ENCODE results near the gene CXCR1.
"Not testable (repeated sequence)": the region's sequence is repeated elsewhere in the genome, so short reads cannot be mapped to it uniquely, and the experiment has no call there.

CXCR1 gene

DNA sequence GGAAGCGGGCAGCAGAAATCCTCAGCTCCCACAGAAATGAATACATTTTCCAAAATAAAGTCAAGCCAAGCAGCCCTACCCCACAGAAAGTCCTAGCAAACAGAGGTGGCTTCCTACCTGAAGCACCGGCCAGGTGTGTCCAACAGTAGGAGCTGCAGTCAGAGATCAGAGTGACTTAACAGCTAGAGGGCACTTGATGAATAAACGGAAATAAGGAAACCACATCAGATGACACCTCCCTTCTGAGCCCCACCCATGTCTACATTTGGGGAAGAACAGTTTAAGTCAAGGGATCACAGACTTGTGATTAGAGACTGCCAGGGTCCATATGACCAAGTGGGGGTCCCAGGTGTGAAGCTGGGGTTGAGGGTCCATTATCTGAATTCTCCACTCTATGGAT, at the start of gene CXCR1:
CXCR1 (minus strand) TSS at position 172 of the 400 bp plus-strand sequence. CDS start 1,751 bp downstream, outside the sequence.
- DNase-seq: peak; percentile 6 to 60 (median 30)

DNA sequence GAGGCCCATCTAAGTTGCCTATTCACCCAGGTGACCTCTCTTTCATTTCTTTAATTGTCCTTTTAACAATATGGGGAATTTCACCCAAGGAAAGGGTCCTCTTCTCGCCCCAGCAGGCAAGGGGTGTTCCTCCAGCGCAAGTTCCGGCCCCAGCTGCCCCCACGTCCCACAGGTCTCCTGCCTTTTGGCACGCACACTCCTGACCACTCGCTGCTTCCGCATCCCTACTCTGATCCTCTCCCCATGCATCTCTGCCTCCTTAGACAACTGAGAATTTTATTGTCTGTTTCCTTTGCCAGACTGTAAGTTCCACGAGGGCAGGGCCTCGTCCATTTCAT, 49.5 kb upstream of the CXCR1 start:
- no peak for DNase-seq

DNA sequence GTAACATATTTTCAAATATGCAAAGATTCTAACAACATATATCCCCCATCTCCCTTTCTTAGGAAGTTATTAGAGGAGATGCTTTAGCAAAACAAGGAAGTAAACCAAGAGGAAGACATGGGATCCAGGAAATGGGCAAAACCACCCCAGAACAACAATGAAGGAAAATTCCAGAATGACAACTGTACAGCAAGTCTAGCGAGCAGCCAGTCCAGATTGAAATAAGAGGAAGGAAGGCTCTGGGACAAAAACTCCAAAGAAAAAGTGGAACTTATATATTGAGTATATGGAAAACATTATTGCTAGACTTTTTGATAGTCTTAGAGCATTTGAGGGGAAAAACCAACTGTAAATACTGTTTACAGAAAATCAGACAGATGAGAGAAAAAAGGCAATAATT, 47.4 kb upstream of the CXCR1 start:
- no peak for DNase-seq

DNA sequence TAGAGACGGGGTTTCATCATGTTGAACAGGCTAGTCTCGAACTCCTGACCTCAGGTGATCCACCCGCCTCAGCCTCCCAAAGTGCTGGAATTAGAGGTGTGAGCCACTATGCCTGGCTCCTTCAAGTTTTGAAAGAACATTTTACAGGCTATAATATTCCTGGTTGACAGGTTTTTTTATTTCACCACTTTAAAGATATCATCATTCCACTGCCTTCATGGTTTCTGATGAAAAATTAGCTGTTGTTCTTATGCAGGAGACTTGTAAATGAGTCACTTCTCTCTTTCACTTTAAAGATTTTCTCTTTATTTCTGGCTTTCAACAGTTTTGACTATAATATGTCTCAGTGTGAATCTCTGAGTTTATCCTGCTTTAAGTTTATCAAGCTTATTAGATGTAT, 42.3 kb upstream of the CXCR1 start:
- no peak for DNase-seq

DNA sequence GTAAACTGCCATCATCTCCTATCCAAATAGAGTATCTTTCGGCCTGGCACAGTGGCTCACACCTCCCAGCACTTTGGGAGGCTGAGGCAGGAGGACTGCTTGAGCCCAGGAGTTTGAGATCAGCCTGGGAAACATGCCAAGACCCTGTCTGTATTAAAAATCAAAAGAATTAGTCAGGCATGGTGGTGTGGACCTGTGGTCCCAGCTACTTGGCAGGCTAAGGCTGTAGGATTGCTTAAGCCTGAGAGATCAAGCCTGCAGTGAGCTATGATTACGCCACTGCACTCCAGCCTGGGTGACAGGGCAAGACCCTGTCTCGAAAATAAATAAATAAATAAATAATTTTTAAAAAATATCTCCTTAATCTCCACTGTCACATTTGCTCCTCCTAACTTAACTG, 35.5 kb upstream of the CXCR1 start:
- DNase-seq: no peak

DNA sequence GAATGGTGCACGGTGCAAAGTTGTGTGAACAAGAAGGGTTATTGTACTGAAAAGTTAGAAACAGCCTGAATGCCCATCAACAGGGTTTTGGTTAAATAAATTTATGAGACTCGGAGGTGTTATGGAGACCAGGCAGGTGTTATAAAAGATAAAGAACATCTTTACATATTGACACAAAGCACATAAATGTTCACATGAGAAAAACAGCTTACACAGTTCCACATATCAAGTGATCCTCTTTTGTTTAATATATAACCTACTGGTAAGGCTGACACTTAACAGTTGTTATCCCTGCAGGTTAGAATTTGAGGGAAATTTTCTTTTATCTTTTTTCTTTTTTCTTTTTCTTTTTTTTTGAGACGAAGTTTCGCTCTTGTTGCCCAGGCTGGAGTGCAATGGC, 30.2 kb upstream of the CXCR1 start:
- no peak for DNase-seq

DNA sequence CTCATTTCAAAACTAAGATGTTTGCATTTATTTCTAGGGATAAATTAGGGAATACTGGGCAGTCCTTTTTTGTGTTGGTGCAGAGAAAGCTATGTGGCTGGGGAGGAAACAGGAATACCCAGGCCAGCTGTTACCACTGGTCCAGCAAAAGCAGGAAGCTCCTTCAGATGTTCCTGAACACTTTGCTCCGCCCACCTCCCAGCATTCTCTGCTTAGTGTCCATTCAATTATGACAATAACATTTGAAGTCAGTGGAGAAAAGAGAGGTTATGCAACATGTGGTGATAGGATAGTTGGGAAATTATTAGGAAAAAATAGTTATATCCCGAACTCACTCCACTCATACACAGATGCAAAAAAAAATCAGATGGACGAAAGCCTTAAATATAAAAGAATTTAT, 28.1 kb upstream of the CXCR1 start:
- DNase-seq: no peak

DNA sequence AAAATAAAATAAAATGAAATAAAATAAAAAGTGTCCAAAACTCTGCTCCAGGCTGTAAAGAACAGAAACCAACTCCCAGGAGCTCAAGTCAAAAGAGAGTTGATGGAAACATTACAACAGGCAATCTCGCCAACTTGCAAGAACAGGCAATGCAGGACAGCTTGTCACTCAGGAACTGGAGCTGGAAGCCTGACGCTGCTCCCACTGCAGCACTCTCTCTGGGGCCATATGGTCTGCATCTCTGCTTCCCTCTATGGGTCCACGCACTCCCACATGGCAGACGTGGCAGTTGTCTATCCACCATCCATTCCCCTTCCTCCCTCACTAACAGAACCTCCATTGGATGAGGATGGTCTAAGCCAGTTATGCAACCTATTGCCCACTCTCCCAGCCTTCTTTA, 26.9 kb upstream of the CXCR1 start:
- DNase-seq: no peak

DNA sequence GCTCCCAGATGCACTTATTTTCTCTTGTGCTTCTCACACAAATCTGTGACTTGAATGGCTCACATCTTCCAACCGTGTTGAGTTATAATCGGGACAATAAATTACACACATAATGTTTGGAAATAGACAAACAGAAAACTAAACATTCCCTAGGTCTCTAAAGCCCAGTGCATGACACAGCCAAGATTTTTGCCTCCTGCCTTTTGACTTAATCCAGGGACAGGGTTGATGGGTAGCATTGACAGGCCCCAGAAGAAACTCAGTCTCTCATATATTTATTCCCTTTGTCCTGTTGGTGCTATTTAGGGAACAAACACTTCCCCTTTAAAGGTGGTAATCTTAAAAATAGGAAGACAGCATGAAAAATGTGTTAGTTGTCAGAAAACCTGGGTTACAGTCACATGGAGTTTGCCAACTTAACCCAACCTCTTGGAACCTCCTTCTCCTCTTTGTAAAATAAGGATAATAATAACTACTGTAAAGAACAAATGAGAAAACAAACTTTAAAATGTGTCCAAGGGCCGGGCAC, 26.2 kb upstream of the CXCR1 start:
- no peak for DNase-seq

DNA sequence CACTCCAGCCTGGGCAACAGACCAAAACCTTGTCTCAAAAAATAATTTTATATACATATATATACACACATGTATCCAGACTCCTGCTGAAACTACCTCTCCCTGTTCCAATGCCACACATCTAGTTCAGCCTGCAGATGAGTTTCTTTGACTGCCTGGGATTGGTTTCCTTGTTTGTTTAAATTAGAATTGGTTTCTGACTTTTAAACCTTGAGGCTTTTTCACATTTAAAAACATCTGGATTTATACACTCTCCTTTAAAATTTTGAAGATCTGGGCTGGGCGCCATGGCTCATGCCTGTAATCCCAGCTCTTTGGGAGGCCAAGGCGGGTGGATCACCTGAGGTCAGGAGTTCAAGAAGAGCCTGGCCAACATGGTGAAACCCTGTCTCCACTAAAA, 21.8 kb upstream of the CXCR1 start:
- DNase-seq: no peak

DNA sequence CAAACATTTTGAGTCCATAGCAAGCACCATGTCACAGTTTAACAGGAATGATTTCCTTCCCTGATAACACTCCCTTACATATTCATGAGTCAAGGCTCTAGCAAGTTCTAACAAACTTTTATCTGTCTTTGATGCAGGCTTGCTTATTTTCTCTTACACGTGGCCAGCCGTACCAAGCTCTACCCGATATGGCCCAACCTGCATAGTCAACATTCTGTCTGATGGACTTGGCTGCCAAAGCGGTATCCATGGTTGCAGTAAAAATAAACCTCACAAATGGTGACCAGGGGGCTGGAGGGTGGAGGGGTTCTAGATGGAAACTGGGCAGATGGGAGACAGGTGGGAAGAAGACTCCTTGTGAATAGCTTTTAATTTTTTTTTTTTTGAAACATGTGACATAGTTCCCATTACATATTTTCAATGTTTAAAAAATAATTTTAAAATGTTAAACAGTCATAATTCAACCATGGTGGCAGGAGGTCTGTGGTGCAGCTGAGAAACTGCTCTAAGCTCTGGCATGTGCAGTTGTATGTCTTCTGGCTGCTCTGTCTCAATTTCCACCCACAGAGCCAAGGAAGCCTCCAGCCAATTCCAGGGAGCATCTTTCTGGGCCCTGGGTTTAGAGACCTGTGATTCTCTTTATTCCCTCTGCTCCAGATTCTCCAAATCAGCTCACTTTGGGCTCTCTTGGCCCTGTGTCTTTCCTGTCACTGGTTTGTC, 20.7 kb upstream of the CXCR1 start:
- no peak for DNase-seq

DNA sequence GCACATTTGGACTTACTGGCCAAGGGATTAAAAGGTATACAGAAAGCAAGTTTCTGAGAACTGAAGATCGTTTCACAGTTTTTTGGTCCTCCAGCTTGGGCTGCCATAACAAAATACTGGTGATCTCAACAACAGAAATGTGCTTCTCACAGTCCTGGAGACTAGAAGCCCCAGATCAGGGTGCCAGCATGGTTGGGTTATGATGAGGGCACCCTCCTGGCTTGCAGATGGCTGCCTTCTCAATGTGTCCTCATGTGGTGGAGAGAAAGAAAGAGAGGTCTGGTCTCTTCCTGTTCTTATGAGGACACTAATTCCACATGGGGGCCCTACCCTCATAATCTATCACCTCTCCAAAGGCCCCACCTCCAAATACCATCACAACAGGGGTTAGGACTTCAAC, 20.1 kb upstream of the CXCR1 start:
- no peak for DNase-seq

DNA sequence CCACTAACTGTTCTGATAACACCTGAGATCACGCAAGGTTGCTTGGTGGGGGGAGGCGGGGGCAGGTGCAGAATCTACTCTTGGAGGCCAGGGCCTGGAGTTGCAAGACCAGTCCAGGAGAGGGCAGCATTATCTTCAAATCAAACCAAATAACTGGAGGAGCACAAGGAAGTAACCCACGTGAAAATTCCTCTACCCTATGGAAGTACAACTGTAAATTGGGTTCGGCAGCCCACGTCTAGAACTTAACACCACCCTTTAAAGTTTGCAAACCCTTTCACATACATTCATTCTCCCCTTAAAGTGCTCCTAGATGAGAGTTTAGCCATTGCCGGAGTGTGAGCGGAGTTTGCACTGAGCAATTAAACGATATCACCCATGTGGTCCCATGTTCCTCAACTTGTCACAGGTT, 19.6 kb upstream of the CXCR1 start:
- DNase-seq: peak; percentile 43 to 75 (median 58)

DNA sequence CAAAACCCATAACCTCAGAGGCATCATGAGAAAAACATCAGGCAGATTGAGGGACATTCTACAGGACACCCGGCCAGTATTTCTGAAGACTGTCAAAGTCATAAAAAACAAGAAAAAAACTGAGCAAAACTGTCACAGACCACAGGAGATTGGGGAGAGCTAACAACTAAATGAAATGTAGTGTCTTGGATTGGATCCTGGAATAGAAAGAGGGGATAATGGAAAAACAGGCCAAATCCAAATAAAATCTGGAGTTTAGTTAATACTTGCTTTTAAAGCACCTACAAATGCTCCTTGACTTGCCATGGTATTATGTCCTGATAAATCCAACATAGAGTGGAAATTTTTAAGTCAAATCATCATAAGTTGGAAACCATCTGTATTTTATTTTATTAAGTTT, 17.6 kb upstream of the CXCR1 start:
- DNase-seq: no peak

DNA sequence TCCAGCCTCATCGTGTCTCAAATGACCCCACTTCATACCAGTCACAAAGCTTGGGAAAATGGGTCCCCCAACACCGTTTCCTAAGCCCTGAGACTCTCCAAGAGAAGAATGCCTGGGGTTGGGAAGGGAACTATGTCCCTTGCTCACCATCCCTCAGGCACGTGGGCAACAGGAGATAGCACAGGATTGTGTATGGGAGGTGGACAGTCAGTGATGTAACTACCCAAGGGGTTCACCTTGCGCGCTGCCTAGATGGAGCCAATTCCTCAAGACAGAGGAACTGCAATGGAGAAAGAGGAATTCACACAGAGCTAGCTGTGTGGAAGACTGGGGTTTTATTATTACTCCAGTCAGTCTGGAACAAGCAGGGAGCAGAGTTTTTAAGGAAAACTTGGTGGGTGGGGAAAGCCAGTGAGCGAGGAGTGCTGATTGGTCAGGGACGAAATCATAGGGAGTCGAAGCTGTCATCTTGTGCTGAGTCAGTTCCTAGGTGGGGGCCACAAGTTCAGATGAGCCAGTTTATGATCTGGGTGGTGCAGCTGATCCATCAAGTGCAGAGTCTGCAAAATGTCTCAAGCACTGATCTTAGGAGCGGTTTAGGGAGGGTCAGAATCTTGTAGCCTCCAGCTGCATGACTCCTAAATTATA, 13.8 kb upstream of the CXCR1 start:
- DNase-seq: no peak

DNA sequence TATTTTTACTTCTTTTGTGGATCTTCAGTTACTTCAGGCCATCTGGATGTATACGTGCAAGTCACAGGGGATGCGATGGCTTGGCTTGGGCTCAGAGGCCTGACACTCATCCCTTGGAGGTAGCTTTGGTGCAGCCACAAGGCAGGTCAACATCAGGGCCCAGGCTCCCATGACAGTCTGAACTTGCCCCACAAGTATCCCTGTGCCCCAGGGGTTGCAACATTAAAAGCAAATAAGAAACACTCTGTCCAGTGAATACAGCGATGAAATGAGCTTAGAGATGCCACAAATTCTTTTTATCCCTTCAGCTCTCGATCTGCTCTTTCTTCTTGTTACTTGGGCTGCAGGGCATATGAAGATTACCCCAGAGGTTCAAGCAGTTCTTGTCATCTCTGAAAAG, 13.0 kb upstream of the CXCR1 start:
- no peak for DNase-seq

DNA sequence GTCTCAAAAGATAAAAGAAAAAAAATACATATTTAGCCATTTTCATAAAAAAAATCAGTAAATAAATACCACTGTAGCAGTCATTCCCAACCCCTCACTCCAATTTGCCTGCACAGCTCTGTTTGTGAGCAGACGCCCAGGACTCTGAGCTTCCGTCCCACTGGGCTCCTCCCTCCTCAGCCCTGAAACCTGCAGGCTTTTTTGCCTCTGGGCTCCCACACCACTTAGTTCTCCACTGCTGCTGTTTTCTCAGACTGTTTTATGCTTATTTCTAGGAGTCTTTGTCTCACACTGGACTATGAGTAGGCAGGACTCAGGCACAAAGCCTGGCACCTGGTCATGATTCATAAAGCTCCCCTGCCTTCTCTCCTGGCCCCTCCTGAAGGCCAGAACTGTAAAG, 6.1 kb upstream of the CXCR1 start:
- DNase-seq: no peak

DNA sequence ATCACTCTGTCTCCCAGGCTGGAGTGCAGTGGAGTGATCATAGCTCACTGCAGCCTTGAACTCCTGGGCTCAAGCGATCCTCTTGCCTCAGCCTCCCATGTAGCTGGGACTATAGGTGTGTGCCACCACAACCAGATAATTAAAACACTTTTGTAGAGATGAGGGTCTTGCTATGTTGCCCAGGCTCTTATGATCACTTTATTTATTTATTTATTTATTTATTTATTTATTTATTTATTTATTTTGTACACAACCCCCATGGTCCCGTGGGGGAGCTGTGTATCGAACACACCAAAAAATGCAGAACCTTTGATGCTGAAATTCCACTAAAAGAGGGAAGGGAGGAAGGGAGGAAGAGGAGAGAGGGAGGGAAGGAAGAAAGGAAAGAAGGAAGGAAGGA, 5.0 kb upstream of the CXCR1 start:
- not testable (repeated sequence) for DNase-seq

DNA sequence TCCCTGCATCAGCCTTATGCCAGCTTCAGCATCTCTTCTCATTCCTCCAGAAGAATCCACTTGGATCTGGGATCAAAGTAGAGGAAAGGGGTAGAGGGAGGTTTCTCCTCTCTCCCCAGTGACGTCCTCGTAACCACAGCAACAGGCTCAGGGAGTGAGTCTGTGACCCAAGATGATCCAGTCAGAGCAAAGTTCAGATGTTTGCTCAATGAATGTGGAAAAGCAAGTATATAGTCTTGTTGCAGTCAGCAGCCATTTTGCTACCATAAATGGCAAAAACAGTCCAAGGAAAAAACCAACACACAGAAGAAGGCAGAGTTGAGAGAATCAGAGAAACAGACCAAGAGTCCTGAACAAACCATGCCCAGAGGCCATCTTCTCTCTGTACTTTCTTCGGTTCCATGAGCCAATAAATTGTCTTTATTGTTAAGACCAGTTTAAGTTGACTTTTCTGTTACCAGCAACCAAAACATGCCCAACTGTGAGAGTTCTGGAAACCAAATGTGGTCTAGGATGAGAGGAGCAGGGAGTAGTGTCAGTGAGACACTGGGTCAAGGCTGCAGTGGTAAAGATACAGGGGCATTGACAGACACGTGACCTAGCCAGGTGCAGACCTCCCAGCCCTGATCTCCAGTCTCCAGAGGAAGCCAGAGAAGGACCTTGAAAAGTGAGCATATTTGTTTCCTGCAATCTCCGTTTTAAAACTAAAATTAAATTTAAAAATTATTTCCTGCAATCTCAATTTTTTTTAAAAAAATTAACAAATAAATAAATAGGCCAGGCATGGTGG, 3.2 kb upstream of the CXCR1 start:
- no peak for DNase-seq

DNA sequence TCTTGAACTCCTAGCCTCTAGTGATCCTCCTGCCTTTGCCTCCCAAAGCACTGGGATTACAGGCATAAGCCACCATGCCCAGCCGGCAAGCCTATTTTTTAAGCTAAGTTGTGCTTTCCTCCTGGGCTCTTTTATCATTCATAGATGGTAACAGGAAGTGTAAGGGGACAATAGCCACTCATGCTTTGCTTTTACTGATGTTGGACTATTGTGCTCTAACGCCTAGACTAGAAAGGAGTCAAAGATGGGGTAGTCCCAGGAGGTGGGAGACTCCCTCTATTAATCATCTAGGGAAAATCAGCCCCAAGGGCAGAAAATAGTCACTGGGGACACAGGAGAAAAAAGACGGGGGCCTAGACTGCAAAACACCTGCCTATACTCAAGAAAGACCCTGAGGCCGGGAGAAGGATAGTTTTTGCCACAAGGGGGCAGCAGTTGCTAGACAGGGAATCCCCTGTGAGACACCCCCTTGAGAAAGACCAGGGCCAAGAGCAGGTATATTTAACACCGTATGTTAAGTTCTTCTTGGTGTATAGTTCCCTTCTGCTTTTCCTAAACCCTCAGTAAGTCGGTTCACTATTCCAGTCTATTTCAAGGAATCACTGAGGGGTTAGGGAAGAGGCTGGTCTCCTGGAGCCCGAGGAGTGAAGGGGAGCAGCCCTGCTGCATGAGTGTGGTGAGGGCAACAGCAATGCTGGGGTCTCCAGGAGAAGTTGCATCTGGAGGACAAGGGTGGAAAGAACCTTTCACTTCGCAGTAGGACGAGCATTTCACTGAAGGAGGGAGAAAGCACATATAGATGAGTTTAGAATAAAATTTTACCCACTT, 2.1 kb upstream of the CXCR1 start:
- peak; percentile 16 to 62 (median 44) for DNase-seq

DNA sequence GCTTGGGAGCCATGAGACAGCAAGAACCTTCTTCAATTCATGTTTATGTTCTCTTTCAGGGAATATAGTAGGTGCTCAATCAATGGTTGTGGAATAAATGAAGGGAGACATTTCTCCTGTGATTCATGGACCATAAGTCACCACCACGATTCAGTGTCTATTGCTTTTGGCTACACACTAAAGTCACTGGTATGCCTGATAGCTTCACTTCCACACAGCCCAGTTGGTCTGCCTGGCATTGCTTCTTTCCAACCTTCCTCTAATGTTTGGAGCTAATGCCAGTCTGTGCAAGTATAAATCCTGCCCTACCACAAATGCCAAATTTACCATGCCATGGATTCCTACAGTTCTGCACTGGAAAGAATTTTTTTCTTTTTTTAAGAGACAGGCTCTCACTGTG, 1.3 kb upstream of the CXCR1 start:
- no peak for DNase-seq

DNA sequence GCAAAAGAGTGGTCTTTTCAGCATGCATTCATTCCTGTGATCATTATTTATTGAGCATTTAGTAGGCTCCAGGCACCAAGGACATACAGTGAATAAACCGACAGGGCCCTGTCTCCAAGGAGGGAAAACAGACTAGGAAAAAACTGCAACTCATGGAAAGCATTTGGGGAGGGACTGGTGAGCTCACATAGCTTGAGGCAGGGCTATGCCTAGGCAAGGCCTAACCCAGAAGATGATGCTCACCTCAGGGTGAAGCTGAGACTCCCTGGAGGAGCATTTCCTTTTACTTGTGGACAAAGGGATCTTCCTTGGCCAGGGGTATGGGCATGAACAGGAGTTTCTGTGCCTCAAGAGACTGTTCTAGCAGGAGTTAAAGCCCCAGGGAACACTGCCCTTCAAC, 3.9 kb downstream of the CXCR1 start:
- no peak for DNase-seq

DNA sequence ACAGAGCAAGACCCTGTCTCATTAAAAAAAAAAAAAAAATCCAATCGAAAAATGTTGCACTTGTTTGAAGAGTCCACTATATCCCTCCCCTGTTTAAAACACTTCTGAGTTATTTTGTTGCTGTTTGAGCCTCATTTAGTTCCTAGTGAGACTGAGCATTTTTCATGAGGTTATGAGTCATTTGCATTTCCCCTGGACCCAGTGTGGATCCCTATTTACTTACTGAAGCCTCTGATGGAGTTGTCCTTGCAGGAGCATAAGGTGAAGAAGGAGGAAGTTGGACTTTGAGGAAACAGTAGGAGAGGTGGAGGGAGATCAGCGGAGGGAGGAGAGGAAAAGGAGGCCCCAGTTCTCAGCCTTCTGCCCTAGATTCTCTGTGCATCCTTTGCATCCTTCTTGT, 5.1 kb downstream of the CXCR1 start:
- no peak for DNase-seq
